ENCODE measurements around the gene SF3B3. TPM values are rescaled to one million over a fixed set of nuclear protein-coding genes. Genes with fewer than 3 reads are reported as not detected.
"Not testable (repeated sequence)": the region's sequence is repeated elsewhere in the genome, so short reads cannot be mapped to it uniquely, and the experiment has no call there.

Gene SF3B3
- total RNA-seq, 1 donor from 2014 or later, result 176 TPM

- Histone ChIP-seq H3K36me3 (no peaks in the 10 kb centered on the region), H3K4me3 (no peak overlapping the region), H3K4me1 (no peaks in the 10 kb centered on the region), H3K9me3 (no peaks in the 10 kb centered on the region), H3K27me3 (ENCODE audit: low read depth) (no peaks in the 10 kb centered on the region), H3K27ac (no peak overlapping the region)
- TF ChIP-seq CTCF (IDR thresholded peaks at IDR 0.05), result no peak
- ATAC-seq, result no peak
- intact Hi-C loops (cut with DNase I), result no loop called here
- no peak for DNase-seq
Measured at GRCh38 chr16:70615945-70616344, 92.3 kb downstream of the SF3B3 start.

- ATAC-seq; H3K27me3 ChIP-seq (ENCODE audit: low read depth); H3K27ac ChIP-seq; DNase-seq; H3K36me3 ChIP-seq; H3K9me3 ChIP-seq; intact Hi-C loops (cut with DNase I); H3K4me3 ChIP-seq; H3K4me1 ChIP-seq: not testable (repeated sequence)
Measured at GRCh38 chr16:70621864-70622263, 98.2 kb downstream of the SF3B3 start.

Other genes starting within 250 kb of the SF3B3 start
- gene AARS1, start 234.3 kb upstream of the SF3B3 start, total RNA-seq, result 101 TPM
- gene DDX19B, start 224.6 kb upstream of the SF3B3 start, total RNA-seq, result 28.3 TPM
- 24.5 TPM for gene DDX19A, start 176.9 kb upstream of the SF3B3 start, total RNA-seq
- 31.8 TPM for gene ST3GAL2, start 84.7 kb upstream of the SF3B3 start, total RNA-seq
- gene FCSK, start 69.2 kb upstream of the SF3B3 start, total RNA-seq, result 23.8 TPM
- 62.0 TPM for gene COG4, start 262 bp upstream of the SF3B3 start, total RNA-seq
- gene IL34, start 122.7 kb downstream of the SF3B3 start, total RNA-seq, result 2.6 TPM
- gene MTSS2, start 162.2 kb downstream of the SF3B3 start, total RNA-seq, result 60.8 TPM

All from lower lobe of right lung (tissue), 2 donors.